NCI-H345 treated with DMSO at 0.1 percent for 48 hours (cell line): Measurements from ENCODE around the gene MPRIP.

Experiments used
- DNase-seq: peaks from one replicate; lab custom pipeline; 2025; ENCODE audit not compliant: unreplicated experiment; lab: John Stamatoyannopoulos, UW

The MPRIP gene

DNA sequence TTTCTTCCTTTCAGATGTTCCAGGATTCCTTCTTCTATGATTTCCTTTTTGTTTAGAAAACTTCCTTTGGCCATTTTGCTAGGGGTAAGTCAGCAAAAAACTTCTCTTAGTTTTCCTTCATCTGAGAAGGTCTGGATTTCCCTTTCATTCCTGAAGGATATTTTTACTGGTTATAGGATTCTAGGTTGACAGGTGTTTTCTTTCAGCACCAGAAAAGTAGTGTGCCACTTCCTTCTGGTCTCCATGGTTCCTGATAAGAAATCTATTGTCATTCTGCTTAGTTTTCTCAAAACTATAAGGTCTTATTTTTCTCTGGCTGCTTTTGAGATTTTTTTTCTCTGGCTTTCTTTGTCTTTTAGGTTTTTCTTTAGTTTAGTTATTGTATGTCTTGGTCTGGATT, 27.6 kb downstream of the MPRIP start:
- DNase-seq: no peak

- no peak for DNase-seq
Observed at GRCh38 chr17:17070931-17071330, 28.7 kb downstream of the MPRIP start.

DNA sequence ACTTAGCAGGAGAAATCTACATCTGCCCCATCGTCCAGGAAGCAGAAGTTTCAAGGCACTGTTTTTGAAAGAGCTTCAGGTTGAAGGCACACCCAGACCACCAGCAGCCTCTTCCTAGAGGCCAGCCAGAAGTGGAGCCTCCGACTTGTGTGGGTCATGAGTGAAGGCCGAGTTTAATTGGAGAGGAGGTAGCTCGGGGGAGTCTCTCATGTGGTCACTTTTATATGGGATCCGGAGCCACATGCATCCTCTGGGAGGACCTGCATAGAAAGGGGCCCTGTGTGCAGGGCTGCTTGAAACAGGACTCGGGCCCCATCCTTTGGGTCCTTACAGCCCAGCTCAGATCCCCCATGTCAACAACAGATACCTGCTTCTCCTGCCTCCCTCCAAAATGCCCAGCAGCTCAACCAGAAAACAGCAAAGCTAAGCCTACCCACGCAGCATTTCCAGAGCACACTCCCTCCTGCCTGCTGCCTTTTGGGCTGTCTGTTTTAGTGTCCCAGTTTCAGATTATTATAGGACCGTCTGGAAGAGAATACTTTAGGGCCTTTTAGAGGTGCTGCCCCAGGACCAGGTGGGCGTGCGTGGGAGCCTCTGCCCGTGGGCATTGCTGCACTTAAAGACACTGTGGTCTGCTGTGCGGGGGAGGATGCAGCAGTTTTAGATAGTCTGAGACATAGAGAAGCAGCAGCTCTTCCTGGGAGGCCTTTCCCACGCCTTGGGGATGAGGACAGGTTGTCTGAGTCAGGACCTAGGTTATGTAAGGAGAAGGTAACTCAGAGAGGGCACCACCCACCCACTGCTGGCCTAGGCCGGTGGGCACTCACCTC, 29.5 kb downstream of the MPRIP start:
- no peak for DNase-seq

DNA sequence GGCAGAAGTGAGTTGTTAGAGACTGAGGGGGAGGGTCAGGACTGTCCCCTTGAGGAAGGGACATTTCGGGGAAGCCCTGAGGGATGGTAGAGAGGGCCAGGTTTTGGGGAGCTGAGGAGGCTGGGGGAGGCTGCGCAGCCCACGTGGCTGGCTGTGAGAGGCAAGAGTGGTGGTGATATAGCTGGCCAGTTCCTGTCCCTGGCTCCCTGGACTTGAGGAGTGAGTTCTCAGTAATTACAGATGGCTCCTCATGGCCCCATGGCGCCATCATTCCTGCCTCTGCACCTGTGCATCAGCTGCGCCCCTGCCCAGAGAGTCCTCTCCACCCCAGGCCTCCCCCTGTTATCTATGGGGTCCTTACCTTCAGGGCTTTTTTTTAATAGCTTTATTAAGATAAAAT, 30.3 kb downstream of the MPRIP start:
- no peak for DNase-seq

GRCh38 chr17:17073030-17073564, 30.8 kb downstream of the MPRIP start:
- no peak for DNase-seq

DNA sequence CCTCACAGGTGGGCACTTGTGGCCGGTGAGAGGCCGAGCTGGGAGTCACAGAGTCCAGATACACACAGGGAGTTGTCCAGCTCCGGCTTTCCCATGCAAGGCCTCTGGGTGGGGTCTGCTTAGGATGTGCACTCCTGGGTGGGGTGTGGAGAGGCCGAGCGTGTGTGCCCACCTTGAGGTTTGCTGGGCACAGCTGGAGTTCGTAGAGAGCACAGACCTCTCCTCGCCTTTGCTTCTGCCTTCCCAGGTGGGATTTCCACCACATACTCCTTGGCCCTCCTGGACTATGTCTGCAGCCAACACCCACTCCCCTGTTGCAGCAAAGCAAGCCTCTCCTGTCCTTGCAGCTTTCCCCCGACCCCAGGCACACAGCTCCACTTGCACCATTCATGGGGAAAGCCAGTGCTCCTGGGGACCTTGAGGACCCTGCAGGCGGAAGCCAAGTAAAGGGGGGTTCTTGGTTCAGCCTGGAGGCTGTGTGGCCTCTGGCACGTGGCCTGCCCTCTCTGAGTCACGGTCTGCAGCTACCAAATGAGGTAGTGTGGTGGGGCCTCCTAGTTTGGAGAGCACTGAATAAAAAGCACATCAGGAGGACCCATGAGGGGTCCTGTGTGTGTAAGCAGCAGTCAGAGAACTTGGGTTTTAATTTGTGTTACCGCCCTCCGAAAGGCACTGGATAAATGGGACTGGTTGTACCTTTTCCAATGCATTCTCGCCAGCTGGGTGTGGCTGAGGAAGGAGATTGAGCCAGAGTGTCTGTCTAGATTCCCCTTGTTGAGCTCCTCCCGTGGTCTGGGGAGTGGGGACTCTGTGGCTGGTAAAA, 31.5 kb downstream of the MPRIP start:
- DNase-seq: no peak

DNA sequence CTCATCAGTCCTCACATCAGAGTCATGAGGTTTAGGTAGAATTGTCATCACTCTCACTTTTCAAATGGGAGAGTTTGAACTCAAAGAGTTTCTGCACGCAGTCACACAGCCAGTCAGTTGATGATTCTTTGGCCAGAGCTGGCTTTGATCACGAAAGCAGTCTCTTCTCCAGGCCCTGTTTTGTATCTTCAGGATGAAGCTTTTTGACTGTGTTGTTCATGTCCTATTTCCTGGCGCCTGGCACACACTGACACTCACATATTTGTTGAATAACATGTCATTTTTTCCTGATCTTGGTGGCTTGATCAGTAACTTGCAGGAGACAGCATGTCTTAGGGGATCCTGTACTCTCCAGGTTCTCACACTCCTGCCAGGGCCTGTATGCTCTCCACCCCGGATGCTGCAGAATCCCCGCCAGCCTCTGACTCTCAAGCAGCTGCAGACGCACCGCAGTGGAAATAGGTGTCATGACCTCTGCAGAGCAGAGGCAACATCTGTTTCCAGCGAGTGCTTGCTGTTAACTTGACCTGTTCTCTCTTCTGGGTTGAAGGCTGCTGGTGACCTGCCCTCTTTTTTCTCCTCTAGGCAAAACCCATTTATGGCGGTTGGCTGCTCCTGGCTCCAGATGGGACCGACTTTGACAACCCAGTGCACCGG, 33.0 kb downstream of the MPRIP start:
- no peak for DNase-seq

DNA sequence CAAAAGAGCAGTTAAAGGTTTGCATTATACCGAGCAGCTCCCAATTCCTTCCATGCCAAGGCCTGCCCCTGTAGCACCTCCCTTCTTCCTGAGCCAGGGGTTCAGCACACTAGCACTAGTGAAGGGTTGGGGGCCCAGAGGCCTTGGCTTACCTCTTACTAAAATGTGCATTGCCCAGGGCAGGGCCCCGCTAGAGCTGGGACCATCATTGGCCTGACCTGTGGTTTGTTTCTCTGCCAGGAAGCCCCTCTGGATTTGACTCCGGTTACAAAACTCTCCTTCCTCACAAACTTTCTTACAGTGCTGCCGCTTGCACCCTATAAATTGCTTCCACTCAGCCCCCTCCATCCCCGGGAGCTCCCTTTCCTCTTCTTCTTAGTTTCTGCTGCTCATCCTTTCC, 33.8 kb downstream of the MPRIP start:
- DNase-seq: no peak

DNA sequence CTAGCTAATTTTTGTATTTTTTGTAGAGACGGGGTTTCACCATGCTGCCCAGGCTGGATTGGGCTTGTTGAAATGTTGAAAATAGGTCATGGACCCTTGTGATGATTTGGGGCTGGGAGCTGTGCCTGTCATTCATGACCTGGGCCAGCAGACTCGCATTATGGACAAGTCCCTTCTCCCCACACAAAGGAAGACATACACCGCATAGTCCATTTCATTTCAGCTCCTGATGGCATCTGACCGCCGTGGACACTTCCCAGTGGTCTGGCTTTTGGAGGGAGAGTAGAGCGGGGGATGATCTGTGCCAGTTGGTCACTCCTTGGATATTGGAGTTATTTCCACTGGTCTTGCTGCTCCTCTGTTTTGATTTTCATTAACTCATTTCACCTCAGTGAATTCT, 34.8 kb downstream of the MPRIP start:
- no peak for DNase-seq

DNA sequence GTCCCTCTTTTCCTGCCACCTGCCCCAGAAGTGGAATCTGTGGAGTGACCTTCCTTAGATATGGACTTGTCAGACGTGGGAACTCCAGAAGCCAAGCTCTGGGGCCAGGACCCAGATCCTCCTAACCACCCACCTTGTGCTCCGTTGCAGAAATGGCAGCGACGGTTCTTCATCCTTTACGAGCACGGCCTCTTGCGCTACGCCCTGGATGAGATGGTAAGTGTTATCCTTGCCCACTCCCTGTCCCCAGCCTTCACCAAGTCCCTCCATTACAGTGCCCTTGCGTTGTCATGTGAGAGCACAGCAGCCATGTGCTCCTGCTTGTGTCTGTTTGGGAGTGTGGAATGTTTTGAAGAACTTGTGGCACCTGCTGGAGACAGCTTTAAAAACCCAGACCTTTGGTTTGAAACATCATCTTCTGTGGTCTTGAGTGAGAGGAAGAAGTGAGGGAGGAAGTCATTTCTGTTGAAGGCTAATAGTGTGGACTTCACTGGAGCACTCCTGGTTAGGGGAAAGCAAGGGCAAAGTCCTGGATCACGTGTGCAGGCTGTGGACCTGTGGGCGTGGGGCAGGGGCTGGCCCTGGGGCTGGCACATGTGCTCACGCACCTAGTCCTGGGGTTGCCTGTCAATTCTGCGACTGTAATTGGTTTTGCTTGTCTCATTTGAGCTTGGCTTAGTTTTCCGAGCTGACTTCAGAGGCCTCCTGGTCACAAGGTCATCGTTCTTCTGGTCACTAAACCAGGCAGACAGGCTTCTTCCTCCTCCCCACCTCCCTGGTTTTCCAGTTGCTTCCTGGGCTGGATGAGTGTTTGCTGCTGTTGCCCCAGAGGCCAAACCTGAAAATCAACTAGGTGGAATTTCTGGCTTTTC, 35.8 kb downstream of the MPRIP start:
- DNase-seq: no peak

- no peak for DNase-seq
Observed at GRCh38 chr17:17078832-17079231, 36.6 kb downstream of the MPRIP start.

- DNase-seq: no peak
Observed at GRCh38 chr17:17079336-17079735, 37.1 kb downstream of the MPRIP start.

DNA sequence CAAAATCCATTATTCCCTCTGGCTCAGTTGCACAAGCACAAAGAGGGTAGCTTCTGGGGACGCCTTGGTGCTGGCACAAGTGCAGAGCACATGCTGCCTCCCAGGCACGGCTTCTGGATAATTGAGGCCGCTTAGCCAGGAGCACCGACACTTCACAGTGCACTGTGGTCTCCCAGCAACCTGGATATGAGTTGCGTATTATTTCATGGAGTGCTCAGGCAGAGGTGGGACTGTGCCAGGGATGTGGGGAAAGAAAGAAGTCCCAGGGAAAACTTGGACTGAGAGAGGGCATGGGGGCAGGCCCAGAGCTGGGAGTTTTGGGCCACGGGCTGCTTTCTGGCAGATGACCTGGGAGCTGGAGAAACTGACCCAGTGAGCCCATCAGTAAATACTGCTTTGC, 37.5 kb downstream of the MPRIP start:
- DNase-seq: no peak

DNA sequence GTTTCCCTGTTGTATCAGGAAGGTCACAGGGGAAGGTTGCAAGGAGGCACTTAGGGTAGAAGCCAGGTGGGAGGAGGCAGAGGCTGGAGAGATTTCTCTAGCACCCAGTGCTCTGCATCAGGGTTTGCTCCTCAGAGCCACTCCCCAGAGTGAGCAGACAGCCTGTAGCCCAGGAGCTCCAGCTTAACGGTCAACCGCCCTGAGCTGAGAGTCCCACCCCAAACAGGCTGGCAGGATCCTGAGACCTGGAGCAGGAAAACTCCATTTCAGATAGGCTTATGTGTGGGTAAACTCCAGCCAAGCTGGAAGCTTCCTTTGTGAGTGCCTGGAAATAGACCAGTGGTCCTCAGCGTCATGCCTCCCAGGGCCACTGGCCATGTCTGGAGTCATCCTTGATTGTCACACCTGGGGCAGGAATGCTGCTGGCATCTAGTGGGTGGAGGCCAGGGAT, 37.9 kb downstream of the MPRIP start:
- DNase-seq: no peak

DNA sequence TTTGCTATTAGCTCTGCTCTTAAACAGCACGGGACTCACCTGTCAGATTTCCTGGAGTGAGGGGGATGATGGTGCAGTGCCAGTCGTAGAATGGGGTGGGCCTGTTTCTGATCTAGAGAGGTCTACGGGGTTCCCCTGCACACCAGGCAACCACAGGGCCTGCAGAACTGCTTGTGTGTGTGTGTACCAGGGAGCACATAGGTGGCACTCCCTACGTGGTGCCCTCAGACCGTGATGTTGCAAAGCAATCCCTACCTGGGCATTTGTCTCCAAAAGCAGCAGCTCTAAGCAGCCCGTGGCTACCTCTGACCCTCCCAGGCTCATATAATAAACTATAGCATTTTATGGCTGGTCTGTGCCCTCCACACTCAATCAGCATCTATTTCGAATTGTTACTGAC, 38.5 kb downstream of the MPRIP start:
- no peak for DNase-seq

- DNase-seq: no peak
Observed at GRCh38 chr17:17081304-17081940, 39.2 kb downstream of the MPRIP start.

DNA sequence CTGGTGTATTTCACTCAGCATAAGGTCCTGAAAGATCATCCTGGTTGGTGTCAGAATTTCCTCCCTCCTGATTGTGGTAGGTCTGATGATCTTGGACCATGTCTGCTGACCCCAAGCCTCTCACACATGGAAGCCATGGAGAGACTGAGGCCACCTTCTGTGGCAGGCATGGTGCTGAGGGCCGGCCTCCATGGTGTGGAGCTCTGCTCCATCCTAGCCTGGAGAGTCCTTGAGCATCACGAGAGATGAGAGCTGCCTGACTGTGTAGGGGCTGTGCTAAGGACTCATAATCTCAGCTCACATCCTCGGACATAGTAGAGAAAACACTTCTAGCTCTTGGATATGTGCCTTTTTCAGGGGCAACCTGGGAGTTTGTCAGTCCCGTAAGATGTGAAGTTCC, 40.6 kb downstream of the MPRIP start:
- DNase-seq: no peak

DNA sequence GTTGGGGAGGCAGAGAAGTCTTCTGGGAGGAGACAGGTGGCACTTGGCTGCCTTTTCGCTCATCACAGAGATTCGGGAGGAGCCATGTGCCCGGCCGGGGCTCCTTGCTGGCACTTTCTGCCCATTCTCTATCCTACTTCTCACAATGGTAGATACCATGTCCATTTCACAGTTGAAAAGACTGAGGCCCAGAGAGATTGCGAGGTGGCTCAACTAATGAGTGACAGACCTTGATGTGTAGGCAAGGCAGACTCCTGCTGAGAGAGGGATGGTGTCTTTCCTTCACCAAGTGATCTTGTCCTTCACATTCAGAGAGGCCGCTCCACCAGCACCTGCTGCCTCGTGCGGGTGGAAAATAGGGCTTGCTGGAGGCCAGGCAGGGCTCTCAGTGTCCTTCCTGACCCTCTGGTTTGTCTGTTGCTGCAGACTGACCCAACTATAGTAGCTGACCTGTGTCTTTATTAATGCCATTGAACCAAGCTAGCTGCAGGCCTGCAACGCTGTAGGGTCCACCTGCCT, 42.1 kb downstream of the MPRIP start:
- DNase-seq: no peak

- DNase-seq: no peak
Observed at GRCh38 chr17:17084941-17085340, 42.7 kb downstream of the MPRIP start.

DNA sequence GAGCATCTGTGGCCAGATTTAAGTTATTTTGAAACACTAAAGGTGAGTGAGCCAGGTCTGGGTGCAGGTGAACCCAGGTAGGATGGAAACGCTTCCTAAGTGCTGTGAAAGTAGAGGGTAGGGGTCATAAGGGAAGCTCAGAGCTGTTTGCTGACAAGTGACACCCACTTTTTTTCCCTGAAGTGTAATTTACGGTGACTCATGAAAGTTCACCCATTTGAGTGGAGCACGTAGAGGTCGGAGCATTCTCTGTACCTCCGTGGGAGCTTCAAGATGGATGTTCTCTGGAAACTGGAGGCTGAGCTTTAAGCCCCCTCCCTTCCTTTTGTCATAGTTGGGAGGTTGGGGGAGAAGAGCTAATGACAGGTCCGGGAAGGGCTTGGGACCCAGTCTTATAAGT, 44.3 kb downstream of the MPRIP start:
- no peak for DNase-seq
